Suppressor macrophage treated with lipopolysaccharide for 4 hours (primary cell): Measurements from ENCODE around the gene NCAN.

Experiments used
- DNase-seq: peaks from one replicate; pipeline ENCODE4 v3.0.0-alpha.2; 2020

Gene NCAN

DNA sequence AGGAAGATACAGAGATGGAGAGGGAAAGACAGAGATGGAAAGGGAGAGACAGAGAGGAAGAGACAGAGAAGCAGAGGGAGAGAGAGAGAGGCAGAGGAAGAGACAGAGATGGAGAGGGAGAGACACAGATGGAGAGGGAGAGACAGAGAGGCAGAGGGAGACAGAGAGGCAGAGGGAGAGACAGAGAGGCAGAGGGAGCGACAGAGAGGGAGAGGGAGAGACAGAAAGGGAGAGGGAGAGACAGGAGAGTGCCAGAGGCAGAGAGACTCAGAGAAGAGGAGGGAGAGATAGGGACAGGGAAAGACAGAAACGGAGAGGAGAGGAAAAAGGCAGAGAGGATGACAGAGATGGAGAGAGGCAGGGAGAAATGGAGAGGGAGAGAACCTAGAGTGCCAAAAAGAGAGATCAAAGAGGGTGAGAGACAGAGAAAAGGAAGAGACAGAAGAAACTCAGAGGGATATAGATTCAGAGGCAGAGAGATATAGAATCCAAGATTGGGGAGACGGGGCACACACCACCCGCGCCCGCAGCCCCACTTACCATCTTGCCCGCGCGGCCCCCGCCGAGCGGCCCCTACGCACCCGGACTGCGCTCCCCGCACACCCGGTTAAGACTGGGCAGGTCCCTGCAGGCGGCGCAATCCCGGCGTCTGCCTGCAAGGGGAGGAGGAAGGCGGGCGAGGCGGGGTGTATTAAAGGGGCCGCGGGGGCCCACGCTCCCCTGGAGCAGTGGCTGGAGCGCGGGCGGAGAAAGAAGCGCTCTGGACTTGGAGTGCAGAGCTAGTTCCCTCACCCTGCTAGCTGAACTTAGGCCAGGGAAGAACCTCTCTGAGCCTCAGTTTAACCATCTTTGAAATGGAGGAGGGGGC lies 50.7 kb downstream of the NCAN start:
- DNase-seq = peak; percentile 4

DNA sequence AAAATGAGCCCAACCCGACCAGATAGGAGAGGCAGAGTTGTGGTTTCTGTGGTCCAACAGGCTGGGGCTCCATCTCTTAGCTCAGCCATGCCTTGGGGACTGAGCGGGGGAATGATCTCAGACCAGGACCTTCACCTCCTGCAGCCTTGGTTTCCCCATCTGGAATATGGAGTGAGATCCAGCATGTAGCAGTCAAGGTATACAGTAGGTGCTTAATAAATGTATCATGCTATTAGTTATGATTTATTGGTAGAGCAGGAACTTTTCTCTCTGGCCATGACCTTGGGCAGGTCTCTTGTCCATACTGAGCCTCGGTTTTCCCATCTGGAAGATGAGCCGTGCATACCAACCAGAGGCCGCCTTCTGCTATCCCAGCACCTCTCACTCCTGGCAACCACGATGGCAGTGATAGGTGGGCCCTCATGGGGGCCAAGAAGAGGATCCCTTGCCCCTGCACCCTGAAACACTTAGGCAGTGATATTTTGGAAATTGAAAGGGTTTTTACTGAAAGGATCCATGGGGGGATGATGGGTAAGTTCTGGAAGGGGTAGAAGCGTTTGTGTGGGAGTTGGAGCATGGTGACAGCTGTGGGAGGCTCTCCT lies 52.2 kb downstream of the NCAN start:
- no peak for DNase-seq

- no peak for DNase-seq
These were observed 55.5 kb downstream of the NCAN start for GRCh38 chr19:19267305-19267704.

GRCh38 chr19:19268453-19269385 lies 57.0 kb downstream of the NCAN start:
- no peak for DNase-seq

DNA sequence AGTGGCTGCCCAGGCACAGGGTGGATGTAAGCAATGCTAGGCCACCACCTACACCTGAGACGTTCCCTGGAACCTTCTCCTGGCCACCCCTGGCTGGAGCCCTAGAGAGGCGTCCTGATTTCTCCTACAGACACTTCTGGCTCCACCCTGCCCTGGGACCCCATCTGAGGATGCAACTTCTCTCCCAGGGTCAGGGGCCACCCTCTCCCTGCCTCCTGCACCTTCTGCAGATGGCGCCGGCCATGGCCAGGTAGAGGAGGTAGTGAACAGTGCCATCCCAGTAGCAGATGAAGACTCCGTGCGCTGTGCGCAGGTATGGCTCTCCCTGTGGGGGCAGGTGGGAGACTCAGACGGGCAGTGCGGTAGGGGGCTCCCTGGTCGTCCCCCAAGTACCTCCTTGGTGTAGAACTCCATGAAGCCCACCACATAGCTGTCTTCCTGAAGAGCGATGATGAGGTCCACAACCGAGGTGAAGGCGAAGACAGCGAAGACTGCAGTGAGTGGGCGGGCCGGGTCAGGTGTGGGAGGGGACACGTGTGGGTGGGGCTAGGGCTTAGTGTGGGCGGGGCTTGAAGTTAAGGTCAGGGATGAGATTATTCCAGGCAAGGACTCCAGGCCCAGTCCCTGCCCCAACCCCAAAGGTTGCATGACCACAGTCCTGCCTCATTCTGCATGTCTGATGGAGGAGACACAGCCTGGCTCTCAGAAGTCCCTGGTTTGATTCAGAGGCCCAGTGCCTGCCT lies 58.4 kb downstream of the NCAN start:
- no peak for DNase-seq

- no peak for DNase-seq
These were observed 59.2 kb downstream of the NCAN start for GRCh38 chr19:19270749-19271571.

DNA sequence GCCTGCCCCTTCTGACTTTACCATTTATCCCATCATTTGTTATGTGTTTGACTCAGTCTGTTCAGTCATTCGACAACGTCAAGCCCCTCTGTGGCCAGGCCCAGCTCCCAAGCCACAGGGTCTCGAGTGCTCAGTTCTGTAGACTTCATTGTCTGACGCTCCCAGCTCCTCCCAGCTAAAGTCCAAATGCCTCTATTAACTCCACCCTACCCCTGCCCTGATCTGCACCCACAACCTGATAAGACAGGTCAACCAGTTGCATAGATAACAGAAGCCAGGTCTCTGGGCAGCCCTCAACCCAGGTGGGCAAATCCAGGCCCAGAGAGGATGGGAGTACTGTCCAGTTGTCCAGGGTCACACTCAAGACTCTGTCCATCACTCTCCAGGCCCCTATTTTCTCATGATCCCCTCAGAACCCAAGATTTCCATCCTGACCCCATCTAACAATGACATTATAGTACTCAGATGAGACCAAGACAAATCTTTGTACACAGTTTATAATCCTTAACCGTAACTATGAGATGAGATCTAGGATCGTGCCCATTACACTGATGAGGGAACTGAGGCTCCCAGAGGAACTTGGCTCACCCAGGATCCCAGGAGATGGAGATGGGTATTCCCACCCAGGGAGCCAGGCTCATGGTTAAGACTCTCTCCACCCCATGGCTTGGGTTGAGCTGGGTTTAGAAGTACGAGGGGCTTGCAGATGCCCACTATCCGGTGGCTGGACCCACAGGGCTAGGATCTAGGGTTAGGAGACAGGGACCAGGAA lies 60.3 kb downstream of the NCAN start:
- no peak for DNase-seq

- DNase-seq = no peak
These were observed 62.4 kb downstream of the NCAN start for GRCh38 chr19:19274146-19274545.

GRCh38 chr19:19274716-19275565 lies 63.2 kb downstream of the NCAN start:
- DNase-seq = no peak

DNA sequence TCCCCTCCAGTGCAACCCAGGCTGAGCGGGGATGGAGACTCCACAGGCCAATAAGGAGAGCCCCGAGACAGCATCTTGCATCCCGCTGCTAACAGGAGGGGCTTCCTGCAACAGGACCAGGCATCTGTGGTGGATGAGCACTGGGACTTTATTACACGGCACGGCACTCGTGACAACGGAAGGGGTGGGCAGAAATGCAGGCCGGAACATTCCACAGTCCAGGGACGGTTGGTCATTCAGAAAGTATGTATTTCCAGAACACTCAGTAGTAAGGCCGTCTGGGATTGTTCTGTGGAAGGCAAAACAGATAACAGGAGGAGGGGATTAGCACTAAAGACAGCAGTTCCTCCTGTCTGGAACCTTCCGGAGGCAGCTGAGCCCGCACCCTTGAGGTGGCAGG lies 64.6 kb downstream of the NCAN start:
- no peak for DNase-seq

DNA sequence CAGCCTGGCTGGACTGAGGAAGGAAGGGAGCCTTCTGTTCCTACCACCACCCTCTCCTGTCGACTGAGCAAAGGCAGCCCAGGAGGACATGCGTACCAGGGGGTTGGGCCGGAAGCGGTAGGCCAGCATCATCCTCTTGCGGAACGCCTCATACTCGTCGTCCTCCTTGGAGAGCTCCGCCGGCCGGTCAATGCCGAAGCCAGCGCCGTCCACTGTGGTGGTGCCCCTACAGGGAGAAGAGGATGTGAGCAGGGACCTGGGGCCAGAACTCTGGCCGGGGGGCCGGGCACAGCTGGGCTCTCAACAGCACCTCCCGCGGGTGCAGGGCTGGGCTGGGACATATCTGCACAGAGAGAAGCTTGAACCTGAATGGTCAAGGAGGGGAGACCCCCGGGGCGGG lies 65.1 kb downstream of the NCAN start:
- no peak for DNase-seq

DNA sequence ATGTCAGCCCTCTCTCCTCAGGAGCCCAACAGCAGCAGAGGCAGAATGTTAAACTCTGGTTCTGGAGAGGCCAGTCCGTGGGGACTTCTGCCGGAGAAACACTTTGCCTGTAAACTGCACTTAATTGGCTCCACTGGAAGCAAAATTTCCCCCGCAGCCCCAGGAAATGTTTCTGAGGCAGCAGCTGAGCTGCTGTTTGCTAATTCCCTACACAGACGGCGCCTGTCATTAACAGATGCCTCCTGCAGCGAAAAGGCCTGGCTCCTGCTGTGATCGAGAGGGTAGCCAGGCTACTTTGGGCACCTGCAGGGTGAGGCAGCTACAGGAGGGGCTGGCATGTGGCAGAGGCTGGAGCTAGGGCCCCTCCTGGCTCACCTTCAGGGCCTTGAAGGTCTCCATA lies 66.6 kb downstream of the NCAN start:
- DNase-seq = no peak

- DNase-seq = no peak
These were observed 67.4 kb downstream of the NCAN start for GRCh38 chr19:19279062-19279612.

DNA sequence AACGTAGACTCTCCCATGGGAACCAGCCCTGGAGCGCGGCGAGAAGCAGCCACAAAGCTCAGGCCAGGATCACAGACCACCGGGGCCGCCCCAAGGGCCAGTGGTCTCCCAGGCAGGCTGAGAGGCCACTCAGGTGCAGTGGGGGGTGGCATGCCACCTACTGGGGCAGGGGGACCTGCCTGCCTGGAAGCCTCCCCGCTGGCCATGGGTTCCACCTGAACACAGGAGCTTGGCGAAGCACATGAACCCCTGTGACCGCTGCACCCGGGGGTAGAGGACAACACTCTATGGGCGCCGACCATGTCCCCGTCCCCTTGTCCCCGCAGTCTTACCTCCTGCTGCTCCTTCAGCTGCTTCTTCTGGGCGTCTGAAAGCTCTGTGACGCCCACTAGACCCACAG lies 68.1 kb downstream of the NCAN start:
- DNase-seq = no peak

- no peak for DNase-seq
These were observed 68.8 kb downstream of the NCAN start for GRCh38 chr19:19280561-19280960.

DNA sequence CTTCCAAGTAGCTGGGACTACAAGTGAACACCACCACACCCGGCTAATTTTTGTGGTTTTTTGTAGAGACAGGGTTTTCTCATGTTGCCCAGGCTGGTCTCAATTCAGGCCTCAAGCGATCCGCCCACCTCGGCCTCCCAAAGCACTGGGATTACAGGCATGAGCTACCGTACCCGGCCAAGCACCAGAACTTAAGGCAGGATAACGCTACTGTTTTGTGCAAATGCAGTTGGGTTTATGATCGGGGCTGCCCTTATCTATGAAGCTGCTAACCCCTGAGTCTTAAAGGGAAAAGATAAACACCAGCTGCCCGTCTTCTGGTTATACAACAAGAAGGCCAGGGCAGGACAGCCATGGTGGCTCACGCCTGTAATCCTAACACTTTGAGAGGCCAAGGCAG lies 73.9 kb downstream of the NCAN start:
- no peak for DNase-seq

GRCh38 chr19:19292607-19293006 lies 80.8 kb downstream of the NCAN start:
- DNase-seq = no peak

GRCh38 chr19:19294914-19295313 lies 83.2 kb downstream of the NCAN start:
- DNase-seq = no peak

- DNase-seq = no peak
These were observed 85.4 kb downstream of the NCAN start for GRCh38 chr19:19296953-19297689.
